ENCODE results near the gene NFAT5.

GRCh38 chr16:69522732-69523404 lies 42.9 kb upstream of the NFAT5 start:
- TF ChIP-seq CTCF (IDR thresholded peaks at IDR 0.05) (no peak), EP300 (IDR thresholded peaks at IDR 0.05) (no peak), POLR2AphosphoS5 (IDR thresholded peaks at IDR 0.05) (no peak)

Measured in suprapubic skin (tissue), 4 donors.